K562 (cell line): ENCODE data around the gene LRRC59. TPM values are rescaled to one million over a fixed set of nuclear protein-coding genes. Genes with fewer than 3 reads are reported as not detected.

Source experiments
- DIDO1 ChIP-seq: fragments of 450-650 bp; IDR thresholded peaks from 2 replicates; pipeline ENCODE4 v1.6.1; 2016; ENCODE audit warnings: low read depth, missing biosample characterization, missing genetic modification characterization
- MAFK ChIP-seq: IDR thresholded peaks from 2 replicates; pipeline ENCODE4 v1.6.1; 2011; ENCODE audit warnings: low read length, improper control_type of control experiment
- NR2C1 ChIP-seq, 2 experiments: fragments of 450-650 bp; IDR thresholded peaks; 2 replicates each; pipeline ENCODE4 v1.6.1; 2017; ENCODE audit warnings: mild to moderate bottlenecking in 2 of 2, antibody characterized with exemption in 1 of 2, inconsistent platforms in 1 of 2, missing compliant biosample characterization in 1 of 2, missing genetic modification characterization in 1 of 2
- XRCC3 ChIP-seq: fragments of 450-650 bp; IDR thresholded peaks from 2 replicates; pipeline ENCODE4 v1.6.1; 2017; ENCODE audit warnings: mild to moderate bottlenecking, moderate library complexity
- ZNF586 ChIP-seq: fragments of 450-650 bp; formaldehyde crosslinking; conservative IDR thresholded peaks from 2 replicates; pipeline ENCODE4 v1.4.0; 2020; ENCODE audit warnings: mild to moderate bottlenecking, moderate library complexity
- polyA plus RNA-seq, 8 experiments: library from polyadenylated mRNA; depleted of rRNA in 4 of 8; stranded (reverse) in 5 of 8; unstranded in 3 of 8; fragments of >200 nt; fragmentation: Nextera tagmentation in 2 of 8; fragmentation: Illumina TruSeq in 1 of 8; extraction: Ambion mirVana in 2 of 8; extraction: Trizol in 1 of 8; gene quantifications; 2 replicates each; pipeline versions ENCODE4 v1.2.1 to v1.2.3, GENCODE V29; 2011 to 2014; ENCODE audit warnings: inconsistent platforms in 1 of 8, missing spikeins in 1 of 8
- total RNA-seq, 7 experiments: library from RNA; depleted of rRNA in 6 of 7; stranded (reverse); fragments of >200 nt in 6 of 7; fragmentation: Illumina TruSeq in 2 of 7; extraction: Trizol in 2 of 7; gene quantifications; 2 replicates each; pipeline versions ENCODE4 v1.2.1 to v1.2.3, GENCODE V29; 2011 to 2021; ENCODE audit warnings: low replicate concordance in 1 of 7
- TF ChIP-seq, protein P1 (sequence below), 2 experiments: fragments of 450-650 bp in 1 of 2; sonication (generic) in 1 of 2; formaldehyde crosslinking in 1 of 2; IDR thresholded peaks; 2 replicates each; pipeline versions ENCODE4 v1.7.1 to v1.9.0; 2016 to 2022; ENCODE audit warnings: inconsistent platforms in 1 of 2, mild to moderate bottlenecking in 1 of 2, missing genetic modification reagents in 1 of 2
- TF ChIP-seq, protein P2 (sequence below): IDR thresholded peaks from 2 replicates; pipeline ENCODE4 v1.6.1; 2011; ENCODE audit warnings: borderline replicate concordance, low read depth, mild to moderate bottlenecking, moderate library complexity, low read length; ENCODE audit not compliant: insufficient read depth, poor library complexity, severe bottlenecking
- TF ChIP-seq, protein P3 (sequence below): fragments of 450-650 bp; IDR thresholded peaks from 2 replicates; pipeline ENCODE4 v1.6.1; 2016; ENCODE audit warnings: mild to moderate bottlenecking
- TF ChIP-seq, protein P4 (sequence below): fragments of 450-650 bp; formaldehyde crosslinking; IDR thresholded peaks from 2 replicates; pipeline ENCODE4 v1.4.0; 2020; ENCODE audit warnings: mild to moderate bottlenecking, moderate library complexity

The LRRC59 gene
- total and polyA plus RNA-seq, 9 of the 15 experiments (the other 6 are each of a cell fraction or from before 2014, with no cell fraction given): 27.8 to 244 (median 154) TPM

DNA sequence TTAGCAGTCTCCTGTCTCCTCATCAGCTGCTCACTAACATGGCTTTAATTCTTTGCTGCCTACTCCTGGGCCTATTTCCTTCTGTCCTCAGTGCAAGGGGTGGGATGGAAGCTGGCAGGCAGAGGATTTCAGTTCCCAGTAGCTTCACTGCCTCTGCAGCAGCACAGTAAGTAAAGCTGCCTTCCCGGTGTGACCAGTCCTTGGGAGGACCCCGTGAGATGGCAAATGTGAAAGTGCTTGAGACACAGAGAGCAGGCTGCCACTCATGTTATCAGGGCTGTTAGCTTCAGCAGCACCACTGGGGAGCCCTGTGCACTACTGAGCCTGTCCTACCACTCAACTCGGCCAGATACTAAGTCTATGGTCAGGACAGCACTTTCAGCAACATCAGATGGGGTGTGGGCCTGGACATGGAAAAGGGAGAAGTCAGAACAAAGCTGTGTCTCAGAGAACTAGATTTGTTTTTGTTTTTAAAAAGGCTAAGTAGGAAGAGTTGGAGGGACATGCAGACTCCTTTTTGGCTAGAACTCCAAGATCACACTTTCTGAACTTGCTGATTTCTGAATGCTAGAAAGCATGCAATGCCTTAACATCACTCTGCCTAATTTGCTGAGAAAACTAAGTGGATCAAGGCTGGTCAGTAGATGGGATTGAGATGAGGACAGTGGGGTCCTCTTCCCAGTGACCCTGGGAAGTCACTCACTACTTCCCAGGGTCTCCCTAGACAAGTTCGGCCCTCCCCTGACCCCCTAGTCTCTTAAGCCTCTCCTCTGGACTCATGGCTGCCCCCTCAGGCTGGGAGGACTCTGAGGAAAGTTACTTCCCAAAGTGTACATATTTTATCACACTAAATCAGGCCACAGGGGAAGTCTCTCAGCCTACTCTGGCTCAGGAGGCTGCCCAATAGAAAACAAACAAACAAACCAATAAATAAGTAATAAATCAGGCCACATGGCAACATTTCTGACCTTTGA is 29.8 kb upstream of the LRRC59 start (continued):
- TF ChIP-seq, protein P1, sequence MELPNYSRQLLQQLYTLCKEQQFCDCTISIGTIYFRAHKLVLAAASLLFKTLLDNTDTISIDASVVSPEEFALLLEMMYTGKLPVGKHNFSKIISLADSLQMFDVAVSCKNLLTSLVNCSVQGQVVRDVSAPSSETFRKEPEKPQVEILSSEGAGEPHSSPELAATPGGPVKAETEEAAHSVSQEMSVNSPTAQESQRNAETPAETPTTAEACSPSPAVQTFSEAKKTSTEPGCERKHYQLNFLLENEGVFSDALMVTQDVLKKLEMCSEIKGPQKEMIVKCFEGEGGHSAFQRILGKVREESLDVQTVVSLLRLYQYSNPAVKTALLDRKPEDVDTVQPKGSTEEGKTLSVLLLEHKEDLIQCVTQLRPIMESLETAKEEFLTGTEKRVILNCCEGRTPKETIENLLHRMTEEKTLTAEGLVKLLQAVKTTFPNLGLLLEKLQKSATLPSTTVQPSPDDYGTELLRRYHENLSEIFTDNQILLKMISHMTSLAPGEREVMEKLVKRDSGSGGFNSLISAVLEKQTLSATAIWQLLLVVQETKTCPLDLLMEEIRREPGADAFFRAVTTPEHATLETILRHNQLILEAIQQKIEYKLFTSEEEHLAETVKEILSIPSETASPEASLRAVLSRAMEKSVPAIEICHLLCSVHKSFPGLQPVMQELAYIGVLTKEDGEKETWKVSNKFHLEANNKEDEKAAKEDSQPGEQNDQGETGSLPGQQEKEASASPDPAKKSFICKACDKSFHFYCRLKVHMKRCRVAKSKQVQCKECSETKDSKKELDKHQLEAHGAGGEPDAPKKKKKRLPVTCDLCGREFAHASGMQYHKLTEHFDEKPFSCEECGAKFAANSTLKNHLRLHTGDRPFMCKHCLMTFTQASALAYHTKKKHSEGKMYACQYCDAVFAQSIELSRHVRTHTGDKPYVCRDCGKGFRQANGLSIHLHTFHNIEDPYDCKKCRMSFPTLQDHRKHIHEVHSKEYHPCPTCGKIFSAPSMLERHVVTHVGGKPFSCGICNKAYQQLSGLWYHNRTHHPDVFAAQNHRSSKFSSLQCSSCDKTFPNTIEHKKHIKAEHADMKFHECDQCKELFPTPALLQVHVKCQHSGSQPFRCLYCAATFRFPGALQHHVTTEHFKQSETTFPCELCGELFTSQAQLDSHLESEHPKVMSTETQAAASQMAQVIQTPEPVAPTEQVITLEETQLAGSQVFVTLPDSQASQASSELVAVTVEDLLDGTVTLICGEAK (IDR thresholded peaks at IDR 0.05): no peak
- TF ChIP-seq, protein P1 (CRISPR knock-in tag; IDR thresholded peaks at IDR 0.05): no peak
- TF ChIP-seq, protein P2, sequence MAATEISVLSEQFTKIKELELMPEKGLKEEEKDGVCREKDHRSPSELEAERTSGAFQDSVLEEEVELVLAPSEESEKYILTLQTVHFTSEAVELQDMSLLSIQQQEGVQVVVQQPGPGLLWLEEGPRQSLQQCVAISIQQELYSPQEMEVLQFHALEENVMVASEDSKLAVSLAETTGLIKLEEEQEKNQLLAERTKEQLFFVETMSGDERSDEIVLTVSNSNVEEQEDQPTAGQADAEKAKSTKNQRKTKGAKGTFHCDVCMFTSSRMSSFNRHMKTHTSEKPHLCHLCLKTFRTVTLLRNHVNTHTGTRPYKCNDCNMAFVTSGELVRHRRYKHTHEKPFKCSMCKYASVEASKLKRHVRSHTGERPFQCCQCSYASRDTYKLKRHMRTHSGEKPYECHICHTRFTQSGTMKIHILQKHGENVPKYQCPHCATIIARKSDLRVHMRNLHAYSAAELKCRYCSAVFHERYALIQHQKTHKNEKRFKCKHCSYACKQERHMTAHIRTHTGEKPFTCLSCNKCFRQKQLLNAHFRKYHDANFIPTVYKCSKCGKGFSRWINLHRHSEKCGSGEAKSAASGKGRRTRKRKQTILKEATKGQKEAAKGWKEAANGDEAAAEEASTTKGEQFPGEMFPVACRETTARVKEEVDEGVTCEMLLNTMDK: peak; percentile 19
- TF ChIP-seq, protein P3, sequence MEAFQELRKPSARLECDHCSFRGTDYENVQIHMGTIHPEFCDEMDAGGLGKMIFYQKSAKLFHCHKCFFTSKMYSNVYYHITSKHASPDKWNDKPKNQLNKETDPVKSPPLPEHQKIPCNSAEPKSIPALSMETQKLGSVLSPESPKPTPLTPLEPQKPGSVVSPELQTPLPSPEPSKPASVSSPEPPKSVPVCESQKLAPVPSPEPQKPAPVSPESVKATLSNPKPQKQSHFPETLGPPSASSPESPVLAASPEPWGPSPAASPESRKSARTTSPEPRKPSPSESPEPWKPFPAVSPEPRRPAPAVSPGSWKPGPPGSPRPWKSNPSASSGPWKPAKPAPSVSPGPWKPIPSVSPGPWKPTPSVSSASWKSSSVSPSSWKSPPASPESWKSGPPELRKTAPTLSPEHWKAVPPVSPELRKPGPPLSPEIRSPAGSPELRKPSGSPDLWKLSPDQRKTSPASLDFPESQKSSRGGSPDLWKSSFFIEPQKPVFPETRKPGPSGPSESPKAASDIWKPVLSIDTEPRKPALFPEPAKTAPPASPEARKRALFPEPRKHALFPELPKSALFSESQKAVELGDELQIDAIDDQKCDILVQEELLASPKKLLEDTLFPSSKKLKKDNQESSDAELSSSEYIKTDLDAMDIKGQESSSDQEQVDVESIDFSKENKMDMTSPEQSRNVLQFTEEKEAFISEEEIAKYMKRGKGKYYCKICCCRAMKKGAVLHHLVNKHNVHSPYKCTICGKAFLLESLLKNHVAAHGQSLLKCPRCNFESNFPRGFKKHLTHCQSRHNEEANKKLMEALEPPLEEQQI: peak; percentile 59
- TF ChIP-seq MAFK (no peak), ZNF586 (CRISPR knock-in tag) (no peak), DIDO1 (tag) (no peak), XRCC3 (no peak), NR2C1 (IDR thresholded peaks at IDR 0.05) (0 out of 2 replicates have a peak, but pooled peaks have one; percentile 42), NR2C1 (tag; IDR thresholded peaks at IDR 0.05) (no peak)
- TF ChIP-seq, protein P4, sequence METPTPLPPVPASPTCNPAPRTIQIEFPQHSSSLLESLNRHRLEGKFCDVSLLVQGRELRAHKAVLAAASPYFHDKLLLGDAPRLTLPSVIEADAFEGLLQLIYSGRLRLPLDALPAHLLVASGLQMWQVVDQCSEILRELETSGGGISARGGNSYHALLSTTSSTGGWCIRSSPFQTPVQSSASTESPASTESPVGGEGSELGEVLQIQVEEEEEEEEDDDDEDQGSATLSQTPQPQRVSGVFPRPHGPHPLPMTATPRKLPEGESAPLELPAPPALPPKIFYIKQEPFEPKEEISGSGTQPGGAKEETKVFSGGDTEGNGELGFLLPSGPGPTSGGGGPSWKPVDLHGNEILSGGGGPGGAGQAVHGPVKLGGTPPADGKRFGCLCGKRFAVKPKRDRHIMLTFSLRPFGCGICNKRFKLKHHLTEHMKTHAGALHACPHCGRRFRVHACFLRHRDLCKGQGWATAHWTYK (CRISPR knock-in tag): 0 out of 2 replicates have a peak, but pooled peaks have one; percentile 45
